OCI-LY1 (cell line): Measurements from ENCODE around the gene C2CD2L.

Source experiments
- EZH2 ChIP-seq: fragments of 200-600 bp; sonication (generic), shearing (Covaris generic); IDR thresholded peaks from 2 replicates; pipeline ENCODE4 v1.8.0; 2017; ENCODE audit warnings: borderline replicate concordance, mixed run types, mild to moderate bottlenecking, antibody characterized with exemption, low read length, moderate library complexity, mixed read lengths
- TF ChIP-seq, protein P1 (sequence below): fragments of 200-600 bp; sonication (generic), shearing (Covaris generic); IDR thresholded peaks from 2 replicates; pipeline ENCODE4 v1.5.1; 2017; ENCODE audit warnings: mild to moderate bottlenecking, antibody characterized with exemption, low read length, moderate library complexity, mixed read lengths

DNA sequence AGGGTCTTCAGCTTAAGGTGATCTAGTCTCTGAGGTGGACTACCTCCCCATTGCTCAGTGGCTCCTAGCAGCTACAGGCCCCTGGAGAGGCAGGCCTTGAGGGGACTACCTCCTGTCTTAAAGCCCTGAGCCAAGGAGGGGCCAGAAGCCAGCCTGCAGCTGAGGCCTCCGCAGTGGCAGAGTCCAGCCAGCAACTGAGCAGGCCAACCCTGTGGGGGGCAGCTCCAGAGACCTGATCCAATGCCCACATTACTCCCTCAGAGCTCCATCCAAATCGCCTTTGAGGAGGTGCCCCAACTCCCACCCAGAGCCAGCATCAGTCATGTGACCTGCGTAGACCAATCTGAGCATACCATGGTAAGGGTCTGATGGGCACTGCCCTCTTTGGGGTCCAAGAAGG is 2.7 kb downstream of the C2CD2L start:
- TF ChIP-seq, protein P1, sequence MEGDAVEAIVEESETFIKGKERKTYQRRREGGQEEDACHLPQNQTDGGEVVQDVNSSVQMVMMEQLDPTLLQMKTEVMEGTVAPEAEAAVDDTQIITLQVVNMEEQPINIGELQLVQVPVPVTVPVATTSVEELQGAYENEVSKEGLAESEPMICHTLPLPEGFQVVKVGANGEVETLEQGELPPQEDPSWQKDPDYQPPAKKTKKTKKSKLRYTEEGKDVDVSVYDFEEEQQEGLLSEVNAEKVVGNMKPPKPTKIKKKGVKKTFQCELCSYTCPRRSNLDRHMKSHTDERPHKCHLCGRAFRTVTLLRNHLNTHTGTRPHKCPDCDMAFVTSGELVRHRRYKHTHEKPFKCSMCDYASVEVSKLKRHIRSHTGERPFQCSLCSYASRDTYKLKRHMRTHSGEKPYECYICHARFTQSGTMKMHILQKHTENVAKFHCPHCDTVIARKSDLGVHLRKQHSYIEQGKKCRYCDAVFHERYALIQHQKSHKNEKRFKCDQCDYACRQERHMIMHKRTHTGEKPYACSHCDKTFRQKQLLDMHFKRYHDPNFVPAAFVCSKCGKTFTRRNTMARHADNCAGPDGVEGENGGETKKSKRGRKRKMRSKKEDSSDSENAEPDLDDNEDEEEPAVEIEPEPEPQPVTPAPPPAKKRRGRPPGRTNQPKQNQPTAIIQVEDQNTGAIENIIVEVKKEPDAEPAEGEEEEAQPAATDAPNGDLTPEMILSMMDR, result no peak
- TF ChIP-seq EZH2, result no peak
